ENCODE data around the gene MYOF.

DNA sequence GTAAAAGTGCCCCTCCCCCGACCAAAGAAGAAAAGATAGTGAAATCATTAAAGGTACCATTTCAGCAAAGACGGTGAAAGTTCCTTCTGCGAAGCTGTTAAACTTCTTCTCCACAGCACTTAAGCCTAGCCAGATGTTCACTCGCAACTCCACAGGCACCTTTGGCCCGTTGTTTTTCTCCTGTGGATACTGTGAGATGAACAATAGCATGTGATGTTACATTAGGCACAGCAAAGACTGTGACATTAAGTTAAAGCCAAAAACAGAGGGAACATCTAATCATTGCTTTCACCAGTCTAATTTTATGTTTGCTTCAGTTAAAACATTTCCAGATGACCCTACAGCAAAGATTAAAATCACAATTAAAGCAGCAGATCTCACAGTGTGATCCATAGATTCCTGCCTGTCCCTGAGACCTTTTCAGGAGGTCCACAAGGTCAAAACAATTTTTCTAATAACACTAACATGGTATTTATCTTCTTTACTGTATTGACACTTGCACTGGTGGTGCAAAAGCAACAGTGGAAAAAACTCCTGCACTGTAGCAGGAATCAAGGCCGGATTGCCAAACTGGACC is 112.5 kb downstream of the MYOF start:
- TF ChIP-seq, protein P1, sequence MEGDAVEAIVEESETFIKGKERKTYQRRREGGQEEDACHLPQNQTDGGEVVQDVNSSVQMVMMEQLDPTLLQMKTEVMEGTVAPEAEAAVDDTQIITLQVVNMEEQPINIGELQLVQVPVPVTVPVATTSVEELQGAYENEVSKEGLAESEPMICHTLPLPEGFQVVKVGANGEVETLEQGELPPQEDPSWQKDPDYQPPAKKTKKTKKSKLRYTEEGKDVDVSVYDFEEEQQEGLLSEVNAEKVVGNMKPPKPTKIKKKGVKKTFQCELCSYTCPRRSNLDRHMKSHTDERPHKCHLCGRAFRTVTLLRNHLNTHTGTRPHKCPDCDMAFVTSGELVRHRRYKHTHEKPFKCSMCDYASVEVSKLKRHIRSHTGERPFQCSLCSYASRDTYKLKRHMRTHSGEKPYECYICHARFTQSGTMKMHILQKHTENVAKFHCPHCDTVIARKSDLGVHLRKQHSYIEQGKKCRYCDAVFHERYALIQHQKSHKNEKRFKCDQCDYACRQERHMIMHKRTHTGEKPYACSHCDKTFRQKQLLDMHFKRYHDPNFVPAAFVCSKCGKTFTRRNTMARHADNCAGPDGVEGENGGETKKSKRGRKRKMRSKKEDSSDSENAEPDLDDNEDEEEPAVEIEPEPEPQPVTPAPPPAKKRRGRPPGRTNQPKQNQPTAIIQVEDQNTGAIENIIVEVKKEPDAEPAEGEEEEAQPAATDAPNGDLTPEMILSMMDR (IDR thresholded peaks at IDR 0.05), result no peak
- TF ChIP-seq POLR2A (IDR thresholded peaks at IDR 0.05), result no peak
